GM19455 (cell line): ENCODE results near the gene EEIG1.
A peak's percentile ranks its signal among the peaks of the same experiment; 100 is the strongest.
"Not testable (repeated sequence)": the region's sequence is repeated elsewhere in the genome, so short reads cannot be mapped to it uniquely, and the experiment has no call there.

Source experiments
- ATAC-seq: cut with Tn5 transposase; IDR thresholded peaks from one replicate; pipeline ENCODE4 v1.9.1; 2021; ENCODE audit not compliant: unreplicated experiment

EEIG1 gene

GRCh38 chr9:127980706-127981558 is at the start of gene EEIG1:
EEIG1 (minus strand) TSS chr9:127980989; CDS start chr9:127980137, 852 bp downstream.
- ATAC-seq = peak; percentile 62

- no peak for ATAC-seq
Measured at GRCh38 chr9:128027705-128028104, 46.9 kb upstream of the EEIG1 start.

GRCh38 chr9:128026773-128027541 is 46.2 kb upstream of the EEIG1 start:
- no peak for ATAC-seq

- ATAC-seq = no peak
Measured at GRCh38 chr9:128026255-128026772, 45.5 kb upstream of the EEIG1 start.

- no peak for ATAC-seq
Measured at GRCh38 chr9:128025736-128026135, 44.9 kb upstream of the EEIG1 start.

GRCh38 chr9:128024761-128025308 is 44.0 kb upstream of the EEIG1 start:
- ATAC-seq = no peak

- ATAC-seq = not testable (repeated sequence)
Measured at GRCh38 chr9:128023671-128024070, 42.9 kb upstream of the EEIG1 start.

- no peak for ATAC-seq
Measured at GRCh38 chr9:128022886-128023285, 42.1 kb upstream of the EEIG1 start.

- ATAC-seq = no peak
Measured at GRCh38 chr9:128021098-128021497, 40.3 kb upstream of the EEIG1 start.

GRCh38 chr9:128020692-128021091 is 39.9 kb upstream of the EEIG1 start:
- ATAC-seq = no peak

GRCh38 chr9:128015696-128016095 is 34.9 kb upstream of the EEIG1 start:
- ATAC-seq = no peak

GRCh38 chr9:128011071-128011817 is 30.5 kb upstream of the EEIG1 start:
- no peak for ATAC-seq

GRCh38 chr9:128009639-128010038 is 28.9 kb upstream of the EEIG1 start:
- no peak for ATAC-seq

GRCh38 chr9:128008171-128008570 is 27.4 kb upstream of the EEIG1 start:
- no peak for ATAC-seq

- peak; percentile 68 for ATAC-seq
Measured at GRCh38 chr9:128007566-128008138, 26.9 kb upstream of the EEIG1 start.

- no peak for ATAC-seq
Measured at GRCh38 chr9:128006332-128006996, 25.7 kb upstream of the EEIG1 start.

GRCh38 chr9:128005923-128006322 is 25.1 kb upstream of the EEIG1 start:
- ATAC-seq = no peak

GRCh38 chr9:128003966-128004604 is 23.3 kb upstream of the EEIG1 start:
- no peak for ATAC-seq

- ATAC-seq = no peak
Measured at GRCh38 chr9:128002959-128003358, 22.2 kb upstream of the EEIG1 start.
